H1 (cell line): ENCODE measurements around the gene PHF13. TPM values are rescaled to one million over a fixed set of nuclear protein-coding genes. Genes with fewer than 3 reads are reported as not detected.

Source experiments
- CTCF ChIA-PET: fragments of 300-600 bp; sonication (Branson Sonifier 250); formaldehyde crosslinking; loops from one replicate; lab custom pipeline; 2021; ENCODE audit not compliant: partially characterized antibody; lab: Charles Lee
- POLR2A ChIA-PET: fragments of 300-600 bp; sonication (Branson Sonifier 250); formaldehyde crosslinking; loops from one replicate; lab custom pipeline; 2021; ENCODE audit warnings: inconsistent platforms; ENCODE audit not compliant: partially characterized antibody; lab: Charles Lee
- DNase-seq, 2 experiments: peaks; one replicate each; pipeline versions ENCODE4 v3.0.0 to v3.0.0-alpha.2; 2010 to 2022; ENCODE audit warnings: low spot score in 2 of 2, low read depth in 1 of 2, mixed read lengths in 1 of 2
- FAIRE-seq: peaks from 2 replicates; lab custom pipeline; 2011; peaks lifted over from hg19 to GRCh38; lab: Jason Lieb, UNC
- H2AFZ ChIP-seq: 2 replicates; pipeline ENCODE4 v1.8.1; 2012; ENCODE audit warnings: low read length, inconsistent platforms
- H2AK5ac ChIP-seq: 2 replicates; pipeline ENCODE4 v1.6.1; 2013; ENCODE audit warnings: low read depth, low read length
- H2BK120ac ChIP-seq: replicated peaks from 2 replicates; pipeline ENCODE3; 2013; ENCODE audit warnings: low read depth, low read length, inconsistent platforms
- H2BK12ac ChIP-seq: 2 replicates; pipeline ENCODE4 v1.6.1; 2013; ENCODE audit warnings: low read depth, low read length
- H2BK15ac ChIP-seq: 2 replicates; pipeline ENCODE4 v1.6.1; 2013; ENCODE audit warnings: low read length
- H2BK20ac ChIP-seq: 2 replicates; pipeline ENCODE4 v1.6.1; 2013; ENCODE audit warnings: low read length
- H2BK5ac ChIP-seq: 2 replicates; pipeline ENCODE4 v1.6.1; 2013; ENCODE audit warnings: low read depth, low read length
- H3K14ac ChIP-seq: 2 replicates; pipeline ENCODE4 v1.6.1; 2013; ENCODE audit warnings: inconsistent platforms; ENCODE audit not compliant: insufficient read length
- H3K18ac ChIP-seq: 2 replicates; pipeline ENCODE4 v1.6.1; 2013; ENCODE audit warnings: low read length; ENCODE audit errors: extremely low read depth
- H3K23ac ChIP-seq: 2 replicates; pipeline ENCODE4 v1.6.1; 2013; ENCODE audit warnings: inconsistent platforms; ENCODE audit not compliant: insufficient read length
- H3K23me2 ChIP-seq: 2 replicates; pipeline ENCODE4 v1.6.1; 2013; ENCODE audit warnings: low read depth, low read length
- H3K27ac ChIP-seq: 2 replicates; pipeline ENCODE4 v1.6.1; 2011; ENCODE audit warnings: low read depth, low read length, inconsistent platforms
- H3K27me3 ChIP-seq, 4 experiments: replicated peaks in 1 of 4; 1 replicate in 1 of 4; 2 replicates in 3 of 4; pipeline versions ENCODE4 v1.6.1 to v1.8.1; 2011 to 2013; ENCODE audit warnings: low read length in 3 of 4, mild to moderate bottlenecking in 3 of 4, inconsistent platforms in 2 of 4, mixed read lengths in 2 of 4, moderate library complexity in 1 of 4; ENCODE audit not compliant: control insufficient read depth in 3 of 4, insufficient read depth in 3 of 4; ENCODE audit errors: extremely low read depth in 1 of 4
- H3K36me3 ChIP-seq, 4 experiments: 2 replicates each; pipeline versions ENCODE4 v1.6.1 to v1.8.1; 2011 to 2013; ENCODE audit warnings: mild to moderate bottlenecking in 4 of 4, low read length in 3 of 4, moderate library complexity in 2 of 4, control low read depth in 1 of 4, inconsistent platforms in 1 of 4; ENCODE audit not compliant: insufficient read depth in 4 of 4, control insufficient read depth in 2 of 4
- H3K4ac ChIP-seq: replicated peaks from 2 replicates; pipeline ENCODE3; 2013; ENCODE audit warnings: low read length, low read depth, mixed read lengths, inconsistent platforms; ENCODE audit not compliant: insufficient read length
- H3K4me1 ChIP-seq, 4 experiments: replicated peaks in 1 of 4; 1 replicate in 1 of 4; 2 replicates in 3 of 4; pipeline versions ENCODE4 v1.6.1 to v1.8.1; 2011 to 2013; ENCODE audit warnings: low read length in 3 of 4, inconsistent platforms in 2 of 4, mixed read lengths in 1 of 4; ENCODE audit not compliant: insufficient read depth in 4 of 4, control insufficient read depth in 3 of 4
- H3K4me2 ChIP-seq, 2 experiments: 2 replicates each; pipeline versions ENCODE4 v1.6.1 to v1.8.1; 2011 to 2013; ENCODE audit warnings: low read depth in 2 of 2, low read length in 2 of 2, control low read depth in 1 of 2, inconsistent platforms in 1 of 2, mild to moderate bottlenecking in 1 of 2; ENCODE audit not compliant: insufficient read depth in 1 of 2
- H3K4me3 ChIP-seq, 4 experiments: fragments of 200-600, 300-600 bp in 1 of 4; sonication (generic), shearing (Covaris generic), sonication (Bioruptor Twin) in 1 of 4; 2 replicates each; pipeline versions ENCODE4 v1.5.1 to v1.8.1; 2011 to 2016; ENCODE audit warnings: low read length in 4 of 4, low read depth in 3 of 4, control low read depth in 2 of 4, inconsistent platforms in 2 of 4, mild to moderate bottlenecking in 2 of 4, mixed read lengths in 1 of 4, moderate library complexity in 1 of 4; ENCODE audit not compliant: insufficient read depth in 2 of 4; ENCODE audit errors: extremely low read depth in 1 of 4
- H3K56ac ChIP-seq: replicated peaks from 2 replicates; pipeline ENCODE3; 2013; ENCODE audit warnings: low read depth, mild to moderate bottlenecking, mixed read lengths, low read length, inconsistent platforms; ENCODE audit not compliant: insufficient read length
- H3K79me1 ChIP-seq: 2 replicates; pipeline ENCODE4 v1.6.1; 2013; ENCODE audit warnings: low read depth, low read length, control low read depth
- H3K79me2 ChIP-seq, 2 experiments: 2 replicates each; pipeline versions ENCODE4 v1.6.1 to v1.8.1; 2012 to 2013; ENCODE audit warnings: low read length in 2 of 2, mild to moderate bottlenecking in 2 of 2, inconsistent platforms in 1 of 2; ENCODE audit not compliant: insufficient read depth in 2 of 2, control insufficient read depth in 1 of 2
- H3K9ac ChIP-seq, 4 experiments: replicated peaks in 1 of 4; 1 replicate in 1 of 4; 2 replicates in 3 of 4; pipeline versions ENCODE4 v1.6.1 to v1.8.1; 2011 to 2013; ENCODE audit warnings: low read depth in 3 of 4, low read length in 3 of 4, control low read depth in 2 of 4, mild to moderate bottlenecking in 2 of 4, moderate library complexity in 2 of 4, inconsistent platforms in 1 of 4; ENCODE audit errors: extremely low read depth in 1 of 4
- H3K9me3 ChIP-seq, 2 experiments: 2 replicates each; pipeline versions ENCODE4 v1.6.1 to v1.8.1; 2012 to 2013; ENCODE audit warnings: mild to moderate bottlenecking in 2 of 2, moderate library complexity in 2 of 2, control low read depth in 1 of 2, inconsistent platforms in 1 of 2, low read depth in 1 of 2, low read length in 1 of 2, mixed read lengths in 1 of 2; ENCODE audit not compliant: insufficient read depth in 2 of 2
- H4K20me1 ChIP-seq, 2 experiments: replicated peaks in 1 of 2; 2 replicates each; pipeline versions ENCODE3 to v1.8.1; 2011 to 2013; ENCODE audit warnings: inconsistent platforms in 2 of 2, low read length in 2 of 2, mild to moderate bottlenecking in 1 of 2; ENCODE audit not compliant: insufficient read depth in 2 of 2, control insufficient read depth in 1 of 2
- H4K5ac ChIP-seq: 2 replicates; pipeline ENCODE4 v1.6.1; 2013; ENCODE audit warnings: low read length, low read depth, mixed read lengths, inconsistent platforms; ENCODE audit not compliant: insufficient read length
- H4K8ac ChIP-seq: 2 replicates; pipeline ENCODE4 v1.8.0; 2013; ENCODE audit warnings: mild to moderate bottlenecking, moderate library complexity, low read length, inconsistent platforms; ENCODE audit not compliant: insufficient read depth; ENCODE audit errors: extremely low read depth
- H4K91ac ChIP-seq: replicated peaks from 2 replicates; pipeline ENCODE3; 2013; ENCODE audit warnings: low read length, mixed read lengths, inconsistent platforms; ENCODE audit not compliant: insufficient read length
- YY1 ChIP-seq: IDR thresholded peaks from 2 replicates; pipeline ENCODE4 v1.6.1; 2011; ENCODE audit warnings: low read depth, mild to moderate bottlenecking, low read length
- WGBS, 2 experiments: shearing (Covaris generic) in 1 of 2; methylation state at CpG; one replicate each; pipeline versions ENCODE4 v1.1.6 to v1.1.7; 2013 to 2015; ENCODE audit warnings: low lambda C conversion rate in 2 of 2, mixed read lengths in 2 of 2, inconsistent platforms in 1 of 2, low coverage in 1 of 2, missing lambda C conversion rate in 1 of 2; ENCODE audit not compliant: insufficient replicate concordance in 2 of 2, insufficient coverage in 1 of 2, insufficient read length in 1 of 2; ENCODE audit errors: extremely low coverage in 1 of 2, missing lambda C conversion rate in 1 of 2; 5-methylcytosine and 5-hydroxymethylcytosine counted together
- polyA plus RNA-seq, 7 experiments: library from polyadenylated mRNA; depleted of rRNA in 3 of 7; stranded (reverse) in 5 of 7; unstranded in 2 of 7; fragments of >200 nt in 5 of 7; fragments of 200-250 nt in 2 of 7; gene quantifications; 1 replicate in 5 of 7; 2 replicates in 1 of 7; 4 replicates in 1 of 7; pipeline versions ENCODE4 v1.2.1 to v1.2.3, GENCODE V29; 2011 to 2013; ENCODE audit warnings: missing spikeins in 2 of 7, mixed read lengths in 2 of 7
- total RNA-seq: library from RNA; stranded (reverse); fragmentation: NEBNext Ultra II Directional; extraction: Animal tissue kit (Norgen Biotek cat#: 25700); gene quantifications from 2 replicates; pipeline ENCODE4 v1.2.1, GENCODE V29; 2021
- TF ChIP-seq, protein P1 (sequence below), 3 experiments: IDR thresholded peaks; 1 replicate in 2 of 3; 2 replicates in 1 of 3; pipeline versions ENCODE4 v1.5.1 to v1.6.1; 2011; ENCODE audit warnings: low read length in 3 of 3, mild to moderate bottlenecking in 3 of 3, inconsistent platforms in 2 of 3, low read depth in 1 of 3, moderate library complexity in 1 of 3; ENCODE audit not compliant: insufficient read depth in 1 of 3; ENCODE audit errors: control extremely low read depth in 1 of 3

Gene PHF13
- total and polyA plus RNA-seq, 2 of the 8 experiments (the other 6 are each of a cell fraction or from before 2014, with no cell fraction given): 11.7 to 39.6 TPM

GRCh38 chr1:6580593-6581409 lies 32.7 kb upstream of the PHF13 start:
- DNase-seq (no peak), FAIRE-seq (no peak)
- Histone ChIP-seq H3K4me1 (peaks cover 0 to 17% (median 13%) of the 10 kb centered on the region in 4 experiments; a peak in 6 of 7 replicates), H3K56ac (no peak overlapping the region), H4K91ac (no peak overlapping the region), H4K8ac (no peak overlapping the region; the same call in 1 of the 2 replicates), H2BK15ac (no peak overlapping the region), H3K23me2 (peaks cover 5% of the 10 kb centered on the region), H3K27ac (no peak overlapping the region; the same call in 1 of the 2 replicates), H3K23ac (no peak overlapping the region), H3K9ac (peak overlapping the region in 2 of 4 experiments; percentile 26 to 34; a peak in 3 of 7 replicates), H3K36me3 (no peaks in the 10 kb centered on the region; a peak in 1 of 8 replicates), H4K5ac (no peak overlapping the region), H3K14ac (no peak overlapping the region), H3K9me3 (no peaks in the 10 kb centered on the region), H2AK5ac (no peak overlapping the region), H2BK20ac (no peak overlapping the region), H3K79me2 (peaks cover 0 to 13% of the 10 kb centered on the region in 2 experiments; a peak in 1 of 4 replicates), H3K4me2 (peak overlapping the region; percentile 87 to 93), H4K20me1 (peaks cover 0 to 19% of the 10 kb centered on the region in 2 experiments), H3K4ac (peak overlapping the region; percentile 44), H3K18ac (no peak overlapping the region), H2BK5ac (no peak overlapping the region), H3K27me3 (no peaks in the 10 kb centered on the region; a peak in 2 of 7 replicates), H3K79me1 (peaks cover 8% of the 10 kb centered on the region), H3K4me3 (peak overlapping the region; percentile 66 to 75 (median 72)), H2BK120ac (no peak overlapping the region), H2AFZ (no peak overlapping the region), H2BK12ac (no peak overlapping the region)
- ChIA-PET CTCF (interaction anchor here (0.6 to 4.3 kb wide), 18 partner anchors 8 to 362 kb away, joined by 3 to 23 read pairs (median 4); partner anchors contain the start of genes NOL9 and TAS1R1), POLR2A (interaction anchor here (0.6 to 17.4 kb wide), 10 partner anchors 9 to 61 kb away, joined by 3 to 196 read pairs (median 3); partner anchors contain the start of gene KLHL21)
- 63% methylated on average over 19 of the region's 19 CpGs; no CpG with 5 or more reads in 1 of the 2 experiments for WGBS, 2 experiments
- TF ChIP-seq YY1: no peak
- TF ChIP-seq, protein P1, sequence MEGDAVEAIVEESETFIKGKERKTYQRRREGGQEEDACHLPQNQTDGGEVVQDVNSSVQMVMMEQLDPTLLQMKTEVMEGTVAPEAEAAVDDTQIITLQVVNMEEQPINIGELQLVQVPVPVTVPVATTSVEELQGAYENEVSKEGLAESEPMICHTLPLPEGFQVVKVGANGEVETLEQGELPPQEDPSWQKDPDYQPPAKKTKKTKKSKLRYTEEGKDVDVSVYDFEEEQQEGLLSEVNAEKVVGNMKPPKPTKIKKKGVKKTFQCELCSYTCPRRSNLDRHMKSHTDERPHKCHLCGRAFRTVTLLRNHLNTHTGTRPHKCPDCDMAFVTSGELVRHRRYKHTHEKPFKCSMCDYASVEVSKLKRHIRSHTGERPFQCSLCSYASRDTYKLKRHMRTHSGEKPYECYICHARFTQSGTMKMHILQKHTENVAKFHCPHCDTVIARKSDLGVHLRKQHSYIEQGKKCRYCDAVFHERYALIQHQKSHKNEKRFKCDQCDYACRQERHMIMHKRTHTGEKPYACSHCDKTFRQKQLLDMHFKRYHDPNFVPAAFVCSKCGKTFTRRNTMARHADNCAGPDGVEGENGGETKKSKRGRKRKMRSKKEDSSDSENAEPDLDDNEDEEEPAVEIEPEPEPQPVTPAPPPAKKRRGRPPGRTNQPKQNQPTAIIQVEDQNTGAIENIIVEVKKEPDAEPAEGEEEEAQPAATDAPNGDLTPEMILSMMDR (IDR thresholded peaks at IDR 0.05; ENCODE audit: control extremely low read depth in 1 of 3, insufficient read depth in 1 of 3, low read depth in 1 of 3, low read length in 3 of 3): peak in 1 of 3 experiments; percentile 10; a peak in 1 of 4 replicates
